Neural crest cell (in vitro differentiated cells): ENCODE results near the gene ENPP1. TPM values are rescaled to one million over a fixed set of nuclear protein-coding genes. Genes with fewer than 3 reads are reported as not detected.

Experiments
- DNase-seq: peaks from one replicate; pipeline ENCODE4 v3.0.0; 2021; ENCODE audit warnings: low read depth, mixed read lengths, low spot score
- H3K27ac Mint-ChIP-seq: one replicate; pipeline ENCODE4 v1.8.0; 2021; ENCODE audit warnings: mild to moderate bottlenecking, mixed read lengths; ENCODE audit not compliant: unreplicated experiment
- H3K27me3 Mint-ChIP-seq: 2 replicates; pipeline ENCODE4 v1.8.0; 2021; ENCODE audit warnings: low read depth, mild to moderate bottlenecking, mixed read lengths
- H3K36me3 Mint-ChIP-seq: 2 replicates; pipeline ENCODE4 v1.8.0; 2021; ENCODE audit warnings: low read depth, mild to moderate bottlenecking, mixed read lengths
- H3K4me1 Mint-ChIP-seq: 2 replicates; pipeline ENCODE4 v1.8.0; 2021; ENCODE audit warnings: mixed read lengths
- H3K4me3 Mint-ChIP-seq: one replicate; pipeline ENCODE4 v1.8.0; 2021; ENCODE audit warnings: mild to moderate bottlenecking, mixed read lengths
- H3K9me3 Mint-ChIP-seq: 2 replicates; pipeline ENCODE4 v1.8.0; 2021; ENCODE audit warnings: mixed read lengths
- total RNA-seq: library from RNA; stranded (reverse); gene quantifications from 2 replicates; pipeline ENCODE4 v1.2.1, GENCODE V29; 2021
- TF ChIP-seq, protein P1 (sequence below): fragments of 200-600 bp; sonication (generic); conservative IDR thresholded peaks from 2 replicates; pipeline ENCODE4 v1.5.0; 2021; ENCODE audit warnings: antibody characterized with exemption, mild to moderate bottlenecking

The ENPP1 gene
- total RNA-seq, 1 donor from 2014 or later = 4.9 TPM

DNA sequence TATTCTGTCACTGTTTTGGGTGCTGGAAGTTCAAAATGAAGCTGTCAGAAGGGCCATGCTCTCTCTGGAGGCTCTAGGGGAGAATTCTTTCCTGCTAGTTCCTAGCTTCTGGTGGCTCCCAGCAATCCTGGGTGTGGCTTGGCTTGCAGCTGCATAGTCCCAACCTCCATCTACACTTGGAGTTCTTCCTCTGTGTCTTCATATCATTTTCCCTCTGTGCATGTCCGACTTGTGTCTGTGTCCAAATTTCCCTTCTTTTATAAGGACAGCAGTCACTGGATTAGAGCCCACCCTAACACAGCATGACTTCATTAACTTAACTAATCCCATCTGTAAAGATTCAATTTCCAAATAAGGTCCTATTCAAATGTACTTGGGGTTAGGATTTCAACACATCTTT lies 23.3 kb upstream of the ENPP1 start:
- no peak overlapping the region for H3K4me3 Mint-ChIP-seq
- TF ChIP-seq, protein P1, sequence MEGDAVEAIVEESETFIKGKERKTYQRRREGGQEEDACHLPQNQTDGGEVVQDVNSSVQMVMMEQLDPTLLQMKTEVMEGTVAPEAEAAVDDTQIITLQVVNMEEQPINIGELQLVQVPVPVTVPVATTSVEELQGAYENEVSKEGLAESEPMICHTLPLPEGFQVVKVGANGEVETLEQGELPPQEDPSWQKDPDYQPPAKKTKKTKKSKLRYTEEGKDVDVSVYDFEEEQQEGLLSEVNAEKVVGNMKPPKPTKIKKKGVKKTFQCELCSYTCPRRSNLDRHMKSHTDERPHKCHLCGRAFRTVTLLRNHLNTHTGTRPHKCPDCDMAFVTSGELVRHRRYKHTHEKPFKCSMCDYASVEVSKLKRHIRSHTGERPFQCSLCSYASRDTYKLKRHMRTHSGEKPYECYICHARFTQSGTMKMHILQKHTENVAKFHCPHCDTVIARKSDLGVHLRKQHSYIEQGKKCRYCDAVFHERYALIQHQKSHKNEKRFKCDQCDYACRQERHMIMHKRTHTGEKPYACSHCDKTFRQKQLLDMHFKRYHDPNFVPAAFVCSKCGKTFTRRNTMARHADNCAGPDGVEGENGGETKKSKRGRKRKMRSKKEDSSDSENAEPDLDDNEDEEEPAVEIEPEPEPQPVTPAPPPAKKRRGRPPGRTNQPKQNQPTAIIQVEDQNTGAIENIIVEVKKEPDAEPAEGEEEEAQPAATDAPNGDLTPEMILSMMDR = no peak
- H3K9me3 Mint-ChIP-seq = no peaks in the 10 kb centered on the region
- no peaks in the 10 kb centered on the region for H3K27me3 Mint-ChIP-seq
- no peak overlapping the region for H3K27ac Mint-ChIP-seq
- DNase-seq = no peak
- no peaks in the 10 kb centered on the region for H3K4me1 Mint-ChIP-seq
- H3K36me3 Mint-ChIP-seq = no peaks in the 10 kb centered on the region

DNA sequence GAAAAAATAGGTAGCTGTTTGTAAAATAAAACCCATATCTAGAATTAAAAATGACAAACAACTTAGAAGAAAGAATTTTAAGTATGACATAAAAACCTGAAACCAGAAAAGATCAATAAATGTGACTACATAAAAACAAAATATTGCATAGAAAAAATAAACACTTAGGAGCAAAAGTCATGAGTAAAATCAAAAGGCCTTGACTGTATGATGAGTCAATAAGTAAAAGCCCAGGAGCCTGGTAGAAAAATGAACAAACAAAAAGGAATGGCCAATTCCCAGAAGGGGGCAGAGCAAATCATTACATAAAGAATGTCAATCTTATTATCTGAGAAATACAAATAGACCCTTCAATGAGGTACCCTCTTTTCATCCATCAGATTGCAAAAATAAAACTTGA lies 20.7 kb upstream of the ENPP1 start:
- Mint-ChIP-seq H3K27me3 (no peaks in the 10 kb centered on the region), H3K36me3 (no peaks in the 10 kb centered on the region), H3K27ac (no peak overlapping the region), H3K9me3 (no peaks in the 10 kb centered on the region), H3K4me3 (no peak overlapping the region), H3K4me1 (no peaks in the 10 kb centered on the region)
- TF ChIP-seq, protein P1 = no peak
- no peak for DNase-seq

DNA sequence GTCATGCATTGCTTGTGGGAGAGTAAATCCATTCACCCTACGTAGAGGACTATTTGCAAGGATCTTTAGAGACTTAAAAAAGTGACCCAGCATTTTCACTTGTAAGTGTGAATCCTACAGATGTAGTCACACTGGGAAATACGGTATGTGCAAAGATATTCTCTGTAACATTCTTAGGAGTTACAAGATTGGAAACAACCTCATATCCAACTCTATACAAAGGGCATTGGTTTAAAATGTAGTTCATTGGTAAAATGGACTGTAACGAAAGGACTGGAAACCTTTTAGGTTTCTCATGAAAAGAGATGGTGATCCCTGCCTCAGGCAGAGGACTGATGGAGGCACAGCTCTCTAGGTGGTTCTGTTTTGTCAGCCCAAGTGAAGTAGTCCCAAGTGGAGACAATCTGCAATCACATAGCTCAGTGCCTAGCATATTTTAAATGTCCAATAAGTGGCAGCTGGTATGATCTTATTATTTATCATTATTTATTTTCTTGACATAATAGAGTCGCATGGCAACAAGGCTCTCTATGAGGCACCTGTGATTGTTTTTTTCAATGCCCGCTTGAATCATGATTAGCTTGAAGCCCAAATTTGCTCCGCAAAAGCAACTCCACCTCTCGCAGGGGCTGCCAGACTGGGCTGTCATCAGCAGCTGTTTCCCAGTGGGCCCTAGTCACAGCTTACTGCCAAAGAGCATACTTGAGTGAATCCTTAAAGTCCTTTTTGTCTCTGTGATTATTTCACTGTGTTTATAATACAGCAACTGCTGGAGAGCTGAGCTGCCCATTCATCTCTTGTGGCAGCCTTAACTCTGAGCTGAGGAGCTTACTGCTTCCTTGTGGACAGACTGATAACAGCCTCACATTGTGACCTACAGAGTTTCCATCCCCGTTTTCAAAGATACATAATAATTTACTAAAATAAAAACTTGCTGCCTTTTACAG lies 19.8 kb upstream of the ENPP1 start:
- no peak overlapping the region for H3K27ac Mint-ChIP-seq
- TF ChIP-seq, protein P1 = no peak
- H3K9me3 Mint-ChIP-seq = no peaks in the 10 kb centered on the region
- H3K4me3 Mint-ChIP-seq = no peak overlapping the region
- H3K36me3 Mint-ChIP-seq = no peaks in the 10 kb centered on the region
- no peaks in the 10 kb centered on the region for H3K4me1 Mint-ChIP-seq
- no peaks in the 10 kb centered on the region for H3K27me3 Mint-ChIP-seq
- DNase-seq = no peak

DNA sequence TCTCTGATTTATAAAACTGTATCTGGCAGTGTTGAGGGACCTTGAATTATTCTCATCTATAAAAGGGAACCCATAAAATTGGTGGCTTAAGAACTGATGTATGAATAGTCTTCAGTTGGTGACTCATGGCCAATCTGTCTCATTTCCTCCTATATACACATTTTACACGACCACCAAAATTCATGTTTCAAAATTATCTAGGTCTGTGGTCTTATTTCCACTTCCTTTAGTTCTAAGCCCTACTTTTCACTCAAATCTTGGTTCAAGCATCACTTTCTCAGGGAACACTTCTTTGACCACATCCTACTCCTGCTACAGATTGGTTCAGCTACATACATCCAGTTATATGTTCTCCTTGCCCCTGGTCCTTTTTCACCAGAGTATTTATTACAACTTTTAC lies 18.6 kb upstream of the ENPP1 start:
- Mint-ChIP-seq H3K9me3 (no peaks in the 10 kb centered on the region), H3K4me3 (no peak overlapping the region), H3K4me1 (no peaks in the 10 kb centered on the region), H3K27ac (no peak overlapping the region), H3K36me3 (no peaks in the 10 kb centered on the region), H3K27me3 (no peaks in the 10 kb centered on the region)
- TF ChIP-seq, protein P1 = no peak
- DNase-seq = no peak

DNA sequence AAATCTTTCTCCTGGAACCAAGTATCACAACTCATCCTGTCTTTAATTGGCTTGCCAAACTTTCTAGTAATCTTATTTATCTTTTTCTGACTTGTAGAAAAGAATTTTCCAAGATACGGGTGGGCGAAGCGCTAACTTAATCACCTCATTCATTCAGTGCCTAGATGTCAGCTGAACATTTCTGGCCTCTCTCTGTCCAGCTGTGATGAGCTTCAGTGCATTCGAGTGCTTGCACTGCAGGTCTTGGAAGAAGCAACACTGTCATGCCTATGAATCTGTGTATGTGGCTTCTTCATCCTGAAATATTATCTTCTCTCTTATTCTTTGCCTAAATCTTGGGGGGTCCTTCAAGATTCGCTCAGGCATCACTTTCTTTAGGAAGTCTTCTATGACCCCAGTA lies 16.3 kb upstream of the ENPP1 start:
- no peaks in the 10 kb centered on the region for H3K36me3 Mint-ChIP-seq
- no peaks in the 10 kb centered on the region for H3K4me1 Mint-ChIP-seq
- TF ChIP-seq, protein P1 = no peak
- H3K27me3 Mint-ChIP-seq = no peaks in the 10 kb centered on the region
- no peak for DNase-seq
- H3K4me3 Mint-ChIP-seq = no peak overlapping the region
- no peak overlapping the region for H3K27ac Mint-ChIP-seq
- H3K9me3 Mint-ChIP-seq = no peaks in the 10 kb centered on the region
